Femur (tissue), 1 donor: ENCODE data around the gene CENPK.
"Not testable (repeated sequence)": the region's sequence is repeated elsewhere in the genome, so short reads cannot be mapped to it uniquely, and the experiment has no call there.

Experiments used
- DNase-seq: peaks from one replicate; pipeline ENCODE4 v3.0.0-alpha.2; 2017

CENPK gene

GRCh38 chr5:65562731-65563701, at the start of gene CENPK, which contains the start of gene PPWD1:
Gene CENPK, minus strand, starts transcription at chr5:65563168. Its CDS starts 8,261 bp downstream, at chr5:65554907.
Gene PPWD1, plus strand, starts transcription at chr5:65563296. Its CDS starts 15 bp downstream, at chr5:65563311.
- DNase-seq = peak; percentile 97

GRCh38 chr5:65612298-65612907, 49.4 kb upstream of the CENPK start:
- DNase-seq = no peak

GRCh38 chr5:65611524-65611923, 48.6 kb upstream of the CENPK start:
- DNase-seq = no peak

GRCh38 chr5:65601761-65602160, 38.8 kb upstream of the CENPK start:
- DNase-seq = not testable (repeated sequence)

GRCh38 chr5:65588694-65589093, 25.7 kb upstream of the CENPK start:
- DNase-seq = no peak

- no peak for DNase-seq
Measured at GRCh38 chr5:65577141-65577540, 14.2 kb upstream of the CENPK start.

- DNase-seq = no peak
Measured at GRCh38 chr5:65570598-65571226, 7.7 kb upstream of the CENPK start.

GRCh38 chr5:65566505-65566904, 3.5 kb upstream of the CENPK start:
- no peak for DNase-seq

- no peak for DNase-seq
Measured at GRCh38 chr5:65563777-65564176, 809 bp upstream of the CENPK start.

GRCh38 chr5:65556718-65557117, 6.2 kb downstream of the CENPK start:
- DNase-seq = no peak

- DNase-seq = no peak
Measured at GRCh38 chr5:65556181-65556580, 6.8 kb downstream of the CENPK start.

- no peak for DNase-seq
Measured at GRCh38 chr5:65555287-65555686, 7.7 kb downstream of the CENPK start.

GRCh38 chr5:65553941-65554340, 9.0 kb downstream of the CENPK start:
- DNase-seq = no peak

- DNase-seq = no peak
Measured at GRCh38 chr5:65548281-65548680, 14.7 kb downstream of the CENPK start.

GRCh38 chr5:65546141-65546540, 16.8 kb downstream of the CENPK start:
- DNase-seq = no peak

- no peak for DNase-seq
Measured at GRCh38 chr5:65544473-65544872, 18.5 kb downstream of the CENPK start.

GRCh38 chr5:65539827-65540226, 23.1 kb downstream of the CENPK start:
- no peak for DNase-seq

GRCh38 chr5:65535529-65535987, 27.4 kb downstream of the CENPK start:
- DNase-seq = no peak

GRCh38 chr5:65530904-65531303, 32.1 kb downstream of the CENPK start:
- no peak for DNase-seq

GRCh38 chr5:65525726-65526125, 37.2 kb downstream of the CENPK start:
- no peak for DNase-seq

- no peak for DNase-seq
Measured at GRCh38 chr5:65512170-65512937, 50.6 kb downstream of the CENPK start.

GRCh38 chr5:65508978-65509377, 54.0 kb downstream of the CENPK start:
- no peak for DNase-seq

GRCh38 chr5:65506961-65507360, 56.0 kb downstream of the CENPK start:
- DNase-seq = no peak
